GM12878 (cell line): ENCODE measurements around the gene SLC4A3. TPM values are rescaled to one million over a fixed set of nuclear protein-coding genes. Genes with fewer than 3 reads are reported as not detected.

Source experiments
- ATAC-seq: fragments of 200-7000 bp; cut with Tn5 transposase; 3 replicates; pipeline ENCODE4 v1.9.1; 2020; ENCODE audit warnings: mild to moderate bottlenecking, moderate library complexity
- BruUV-seq: library from RNA; stranded (reverse); fragments of 400-500 nt; replicated peaks from 2 replicates; lab custom pipeline; 2021; lab: Mats Ljungman, UMichigan
- CTCF ChIA-PET: fragments of 300-600 bp; sonication (Branson Sonifier 250); formaldehyde crosslinking; extraction: SDS; loops from one replicate; lab custom pipeline; 2021; ENCODE audit warnings: inconsistent platforms; lab: Yijun Ruan, JAX
- POLR2A ChIA-PET: fragments of 350-600 bp; formaldehyde crosslinking; extraction: SDS; loops from one replicate; lab custom pipeline; 2021; ENCODE audit warnings: inconsistent platforms; lab: Charles Lee
- RAD21 ChIA-PET: fragments of 300-600 bp; sonication (Branson Sonifier 250); formaldehyde crosslinking; loops from one replicate; lab custom pipeline; 2023; ENCODE audit warnings: antibody characterized with exemption; ENCODE audit not compliant: unreplicated experiment; lab: Charles Lee
- SMC1A ChIA-PET: fragments of 300-600 bp; sonication (Branson Sonifier 250); formaldehyde crosslinking; loops from one replicate; lab custom pipeline; 2023; ENCODE audit not compliant: unreplicated experiment, uncharacterized antibody; lab: Charles Lee
- DNase-seq: peaks from one replicate; pipeline ENCODE4 v3.0.0-alpha.2; 2011; ENCODE audit warnings: low read depth, low spot score
- FAIRE-seq: peaks from 3 replicates; lab custom pipeline; 2011; peaks lifted over from hg19 to GRCh38; lab: Jason Lieb, UNC
- H2AFZ ChIP-seq: 2 replicates; pipeline ENCODE4 v1.6.0; 2011; ENCODE audit warnings: low read depth, low read length, control low read depth; ENCODE audit not compliant: control insufficient read depth
- H3K27ac ChIP-seq: 2 replicates; pipeline ENCODE4 v1.5.1; 2011; ENCODE audit warnings: control low read depth; ENCODE audit not compliant: control insufficient read depth, insufficient read depth
- H3K27me3 ChIP-seq, 2 experiments: replicated peaks in 1 of 2; 2 replicates each; pipeline versions ENCODE4 v1.6.0 to v1.6.1; 2011; ENCODE audit warnings: low read length in 1 of 2; ENCODE audit not compliant: control insufficient read depth in 2 of 2, insufficient read depth in 2 of 2
- H3K36me3 ChIP-seq, 2 experiments: 2 replicates each; pipeline ENCODE4 v1.5.1; 2011; ENCODE audit warnings: low read length in 1 of 2; ENCODE audit not compliant: control insufficient read depth in 2 of 2, insufficient read depth in 2 of 2
- H3K4me1 ChIP-seq: 2 replicates; pipeline ENCODE4 v1.6.1; 2011; ENCODE audit warnings: mild to moderate bottlenecking, low read length, moderate library complexity, mixed read lengths; ENCODE audit not compliant: control insufficient read depth, insufficient read depth
- H3K4me2 ChIP-seq: 2 replicates; pipeline ENCODE4 v1.6.0; 2011; ENCODE audit warnings: control low read depth; ENCODE audit not compliant: control insufficient read depth, insufficient read depth
- H3K4me3 ChIP-seq: fragments of 200-600 bp; sonication (generic); 2 replicates; pipeline ENCODE4 v1.5.1; 2016
- H3K79me2 ChIP-seq: 2 replicates; pipeline ENCODE4 v1.6.0; 2011; ENCODE audit warnings: low read length; ENCODE audit not compliant: control insufficient read depth, insufficient read depth
- H3K9ac ChIP-seq: 2 replicates; pipeline ENCODE4 v1.8.0; 2011; ENCODE audit warnings: low read length, control low read depth, mixed read lengths; ENCODE audit not compliant: control insufficient read depth, insufficient read depth
- H3K9me3 ChIP-seq: replicated peaks from 3 replicates; pipeline ENCODE4 v1.5.1; 2011; ENCODE audit warnings: mild to moderate bottlenecking, low read length; ENCODE audit not compliant: control insufficient read depth, insufficient read depth
- H4K20me1 ChIP-seq: 2 replicates; pipeline ENCODE4 v1.6.0; 2011; ENCODE audit not compliant: control insufficient read depth, insufficient read depth
- ATF7 ChIP-seq: fragments of 450-650 bp; IDR thresholded peaks from 2 replicates; pipeline ENCODE4 v1.6.1; 2016; ENCODE audit warnings: low read depth, mild to moderate bottlenecking
- ESRRA ChIP-seq: IDR thresholded peaks from 2 replicates; pipeline ENCODE4 v1.6.1; 2012; ENCODE audit warnings: mild to moderate bottlenecking, low read length, improper control_type of control experiment
- KDM1A ChIP-seq: fragments of 200-600 bp; sonication (generic); IDR thresholded peaks from 2 replicates; pipeline ENCODE4 v1.6.1; 2016; ENCODE audit warnings: borderline replicate concordance
- PML ChIP-seq: IDR thresholded peaks from 2 replicates; pipeline ENCODE4 v1.6.1; 2012; ENCODE audit warnings: low read length, inconsistent platforms
- ZNF274 ChIP-seq: IDR thresholded peaks from one replicate; pipeline ENCODE4 v1.8.0; 2011; ENCODE audit not compliant: insufficient read length, insufficient read depth
- WGBS: methylation state at CpG from one replicate; pipeline ENCODE4 v1.1.6; 2016; ENCODE audit warnings: low lambda C conversion rate; ENCODE audit not compliant: insufficient replicate concordance, insufficient coverage; ENCODE audit errors: missing lambda C conversion rate; 5-methylcytosine and 5-hydroxymethylcytosine counted together
- in situ Hi-C: fragments of 300-500 bp; cut with MboI; formaldehyde crosslinking; loops from 9 replicates; pipeline ENCODE4 v1.14.3; 2018; ENCODE audit warnings: mixed read lengths
- intact Hi-C: fragments of 100-400 bp; cut with micrococcal nuclease; formaldehyde crosslinking; loops from one replicate; pipeline ENCODE4 v1.14.2; 2022; ENCODE audit not compliant: unreplicated experiment
- polyA plus RNA-seq, 11 experiments: library from polyadenylated mRNA; depleted of rRNA in 4 of 11; unstranded in 6 of 11; stranded (reverse) in 5 of 11; fragments of >200 nt; fragmentation: Nextera tagmentation in 4 of 11; fragmentation: Illumina TruSeq in 1 of 11; extraction: Ambion mirVana in 4 of 11; extraction: Trizol in 1 of 11; gene quantifications; 1 replicate in 1 of 11; 2 replicates in 10 of 11; pipeline versions ENCODE4 v1.2.1 to v1.2.3, GENCODE V29; 2011 to 2016; ENCODE audit warnings: inconsistent platforms in 2 of 11, missing spikeins in 2 of 11, low read depth in 1 of 11
- total RNA-seq, 4 experiments: library from RNA; depleted of rRNA in 3 of 4; stranded (reverse); fragments of >200 nt in 3 of 4; fragmentation: Illumina TruSeq in 1 of 4; extraction: Trizol in 1 of 4; gene quantifications; 2 replicates each; pipeline versions ENCODE4 v1.2.1 to v1.2.3, GENCODE V29; 2013 to 2021
- TF ChIP-seq, protein P1 (sequence below): fragments of 450-650 bp; IDR thresholded peaks from 2 replicates; pipeline ENCODE4 v1.6.1; 2016; ENCODE audit warnings: mild to moderate bottlenecking

The SLC4A3 gene
- total and polyA plus RNA-seq, 10 of the 15 experiments (the other 5 are each of a cell fraction or from before 2014, with no cell fraction given): 0.05 to 0.08 TPM; not detected in 8

DNA sequence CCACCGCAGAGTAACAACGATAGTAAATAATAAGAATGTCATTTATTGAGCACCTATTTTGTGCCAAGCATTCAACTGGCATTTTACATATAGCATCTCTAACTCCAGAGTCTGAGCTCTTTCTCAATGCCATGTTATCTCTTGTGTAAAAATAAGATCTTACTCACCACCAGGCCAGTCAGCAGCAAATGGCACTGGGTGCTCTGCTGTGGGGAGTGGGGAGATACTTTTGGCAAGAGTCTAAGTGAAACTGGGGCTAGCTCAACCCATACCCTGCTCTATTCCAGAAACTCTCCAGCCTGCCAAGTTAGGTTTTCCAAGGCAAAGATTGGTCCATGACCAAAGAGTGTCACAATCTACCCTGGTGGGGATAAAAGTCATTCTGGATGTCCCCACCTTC lies 5.0 kb upstream of the SLC4A3 start (continued):
- TF ChIP-seq, protein P1, sequence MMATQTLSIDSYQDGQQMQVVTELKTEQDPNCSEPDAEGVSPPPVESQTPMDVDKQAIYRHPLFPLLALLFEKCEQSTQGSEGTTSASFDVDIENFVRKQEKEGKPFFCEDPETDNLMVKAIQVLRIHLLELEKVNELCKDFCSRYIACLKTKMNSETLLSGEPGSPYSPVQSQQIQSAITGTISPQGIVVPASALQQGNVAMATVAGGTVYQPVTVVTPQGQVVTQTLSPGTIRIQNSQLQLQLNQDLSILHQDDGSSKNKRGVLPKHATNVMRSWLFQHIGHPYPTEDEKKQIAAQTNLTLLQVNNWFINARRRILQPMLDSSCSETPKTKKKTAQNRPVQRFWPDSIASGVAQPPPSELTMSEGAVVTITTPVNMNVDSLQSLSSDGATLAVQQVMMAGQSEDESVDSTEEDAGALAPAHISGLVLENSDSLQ: no peak
- no peak for TF ChIP-seq KDM1A
- no peak for TF ChIP-seq ATF7

DNA sequence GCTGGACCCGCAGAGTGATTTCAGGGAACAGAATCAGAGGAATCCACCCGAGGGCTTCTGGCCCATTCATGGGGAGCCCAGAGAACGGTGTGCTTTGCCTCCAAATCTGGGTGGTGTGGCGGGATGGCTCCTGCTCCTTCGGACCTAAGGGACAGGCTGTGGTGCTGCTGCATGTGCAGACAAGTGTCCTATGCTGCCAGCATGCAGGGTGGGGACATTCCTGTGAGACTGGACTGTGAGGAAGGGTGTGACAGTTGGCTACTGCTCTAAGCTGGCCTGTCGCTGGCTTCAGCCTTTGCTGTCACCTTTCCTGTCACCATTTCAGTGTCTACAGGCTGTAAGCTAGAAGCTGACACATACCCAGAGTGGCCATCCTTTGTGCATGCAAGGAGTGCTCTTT lies 2.9 kb upstream of the SLC4A3 start:
- H2AFZ ChIP-seq: no peak overlapping the region
- peaks cover 4 to 6% of the 10 kb centered on the region in 2 experiments for H3K27me3 ChIP-seq
- ChIA-PET SMC1A (no interaction called here), CTCF (no interaction called here), RAD21 (interaction anchor here (1.2 kb wide), 1 partner anchor 65 kb away, joined by 3 read pairs; no protein-coding TSS in a partner anchor), POLR2A (no interaction called here)
- no peaks in the 10 kb centered on the region; the same call in 2 of the 3 replicates for H3K9me3 ChIP-seq
- BruUV-seq: no TSS peak
- intact Hi-C loops (no loop called here), in situ Hi-C loops (no loop called here)
- H3K79me2 ChIP-seq: no peaks in the 10 kb centered on the region
- no peaks in the 10 kb centered on the region for H3K36me3 ChIP-seq
- H3K4me3 ChIP-seq: no peak overlapping the region
- WGBS: 10% methylated on average over 6 of the region's 6 CpGs
- H3K4me2 ChIP-seq: no peak overlapping the region
- H3K27ac ChIP-seq: no peak overlapping the region
- DNase-seq (no peak), FAIRE-seq (no peak), ATAC-seq (no peak)
- H3K9ac ChIP-seq: no peak overlapping the region
- H4K20me1 ChIP-seq: no peaks in the 10 kb centered on the region; the same call in 1 of the 2 replicates
- H3K4me1 ChIP-seq: no peaks in the 10 kb centered on the region
- no peak for TF ChIP-seq ESRRA
- TF ChIP-seq ZNF274: no peak
- TF ChIP-seq PML: no peak
